Left ventricle myocardium superior (tissue), 1 donor: ENCODE measurements around the gene MARCHF3. TPM values are rescaled to one million over a fixed set of nuclear protein-coding genes. Genes with fewer than 3 reads are reported as not detected.
"Not testable (repeated sequence)": the region's sequence is repeated elsewhere in the genome, so short reads cannot be mapped to it uniquely, and the experiment has no call there.

Experiments used
- ATAC-seq: fragments of 200-7000 bp; cut with Tn5 transposase; one replicate; pipeline ENCODE4 v1.9.1; 2020; ENCODE audit warnings: mild to moderate bottlenecking, moderate library complexity
- DNase-seq: peaks from one replicate; pipeline ENCODE4 v3.0.0-alpha.2; 2020
- intact Hi-C: fragments of 100-400 bp; cut with micrococcal nuclease; formaldehyde crosslinking; loops from one replicate; pipeline ENCODE4 v1.11.0; 2022
- total RNA-seq: library from RNA; stranded (reverse); fragmentation: NEBNext Ultra II Directional; extraction: Animal tissue kit (Norgen Biotek cat#: 25700); gene quantifications from one replicate; pipeline ENCODE4 v1.2.1, GENCODE V29; 2021
- donor health status: DM: no; HTN: yes; CAD: no; lungs with severe emphysema.

The MARCHF3 gene
- total RNA-seq, 1 donor from 2014 or later: 25.0 TPM

DNA sequence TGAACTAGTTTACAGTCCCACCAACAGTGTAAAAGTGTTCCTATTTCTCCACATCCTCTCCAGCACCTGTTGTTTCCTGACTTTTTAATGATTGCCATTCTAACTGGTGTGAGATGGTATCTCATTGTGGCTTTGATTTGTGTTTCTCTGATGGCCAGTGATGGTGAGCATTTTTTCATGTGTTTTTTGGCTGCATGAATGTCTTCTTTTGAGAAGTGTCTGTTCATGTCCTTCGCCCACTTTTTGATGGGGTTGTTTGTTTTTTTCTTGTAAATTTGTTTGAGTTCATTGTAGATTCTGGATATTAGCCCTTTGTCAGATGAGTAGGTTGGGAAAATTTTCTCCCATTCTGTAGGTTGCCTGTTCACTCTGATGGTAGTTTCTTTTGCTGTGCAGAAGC is 126.0 kb downstream of the MARCHF3 start:
- DNase-seq, ATAC-seq, intact Hi-C loops: not testable (repeated sequence)

DNA sequence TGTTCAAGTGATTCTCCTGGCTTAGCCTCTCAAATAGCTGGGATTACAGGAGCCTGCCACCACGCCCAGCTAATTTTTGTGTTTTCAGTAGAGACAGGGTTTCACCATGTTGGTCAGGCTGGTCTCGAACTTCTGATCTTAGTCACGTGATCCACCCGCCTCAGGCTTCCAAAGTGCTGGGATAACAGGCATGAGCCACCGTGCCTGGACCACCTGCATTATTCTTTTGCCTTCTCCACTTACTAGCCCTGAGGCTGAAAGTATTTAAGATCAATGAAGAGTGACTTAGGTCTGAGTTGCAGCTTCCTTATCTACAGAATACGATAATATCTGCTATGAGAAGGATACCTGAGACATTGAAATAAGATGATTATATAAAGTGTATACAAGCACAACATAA is 129.6 kb downstream of the MARCHF3 start:
- DNase-seq (no peak), ATAC-seq (no peak)
- intact Hi-C loops: no loop called here

DNA sequence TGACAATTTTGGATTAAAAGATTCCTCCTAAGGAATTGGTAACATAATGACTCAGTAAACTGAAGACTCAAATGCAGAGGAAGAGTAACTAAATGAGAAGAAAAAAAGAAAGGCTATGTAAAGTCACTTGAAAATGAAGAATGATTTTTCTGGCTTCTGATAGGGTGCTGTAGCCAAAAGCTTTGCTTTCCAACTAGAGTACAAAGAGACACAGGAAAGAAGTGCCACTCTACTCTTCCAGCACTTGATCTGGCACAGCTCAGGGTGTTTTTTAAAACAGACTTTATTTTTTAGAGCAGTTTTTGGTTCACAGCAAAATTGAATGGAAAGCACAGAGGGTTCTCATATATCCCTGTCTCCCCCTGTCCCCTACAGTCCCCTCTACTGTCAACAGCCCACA is 130.9 kb downstream of the MARCHF3 start:
- ATAC-seq (no peak), DNase-seq (no peak)
- intact Hi-C loops: no loop called here

DNA sequence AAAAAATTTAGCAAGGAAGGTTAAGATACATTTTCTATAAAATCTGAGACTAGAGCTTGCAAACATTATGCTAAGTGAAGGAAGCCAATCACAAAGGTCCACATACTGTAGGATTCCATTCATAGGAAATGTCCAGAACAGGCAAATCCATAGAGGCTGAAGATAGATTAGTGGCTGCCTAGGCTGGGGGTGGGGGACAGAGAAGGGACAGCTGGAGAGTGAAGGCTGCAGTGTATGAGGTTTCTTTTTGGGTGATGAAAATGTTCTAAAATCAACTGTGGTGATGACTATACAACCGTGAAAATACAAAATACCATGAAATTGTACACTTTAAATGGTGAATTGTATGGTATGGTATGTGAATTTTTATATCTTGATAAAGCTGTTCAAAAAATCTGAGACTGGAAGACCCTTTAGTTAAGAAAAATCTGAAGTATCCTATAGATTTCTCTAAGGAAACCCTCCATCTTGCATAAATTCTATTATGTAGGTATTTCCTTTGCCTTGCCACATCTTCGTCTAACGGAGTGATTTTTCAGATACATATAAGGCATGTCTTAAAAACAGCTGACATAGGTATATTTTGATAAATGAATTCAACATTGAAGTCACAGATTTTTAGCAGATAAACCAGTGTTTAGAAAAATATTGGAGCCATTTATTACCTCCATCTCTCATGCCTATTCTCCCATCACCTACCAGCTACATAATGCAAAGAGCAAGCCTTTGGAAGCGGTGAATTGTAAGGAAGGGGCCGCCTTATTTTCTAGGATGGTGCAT is 132.3 kb downstream of the MARCHF3 start:
- intact Hi-C loops: no loop called here
- no peak for ATAC-seq
- no peak for DNase-seq

DNA sequence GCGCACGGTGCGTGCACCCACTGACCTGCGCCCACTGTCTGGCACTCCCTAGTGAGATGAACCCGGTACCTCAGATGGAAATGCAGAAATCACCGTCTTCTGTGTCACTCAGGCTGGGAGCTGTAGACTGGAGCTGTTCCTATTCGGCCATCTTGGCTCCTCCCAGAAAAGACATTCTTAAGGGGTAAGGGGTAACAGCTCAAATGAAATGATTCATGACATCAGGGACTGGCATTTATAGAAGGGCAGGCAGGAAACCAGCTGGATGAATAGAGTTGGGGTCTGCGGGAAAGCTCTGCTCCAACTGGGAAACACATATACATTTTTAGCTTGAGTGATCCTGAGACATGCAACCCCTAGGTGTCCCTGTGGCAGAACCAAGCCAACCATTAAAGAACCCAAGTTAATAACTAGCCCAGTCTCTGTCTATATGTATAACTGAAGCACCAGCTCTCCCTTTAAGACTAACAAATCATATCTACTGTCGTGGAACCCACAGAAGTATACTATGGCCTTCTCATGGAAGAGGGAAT is 134.1 kb downstream of the MARCHF3 start:
- ATAC-seq: no peak
- intact Hi-C loops: no loop called here
- no peak for DNase-seq

DNA sequence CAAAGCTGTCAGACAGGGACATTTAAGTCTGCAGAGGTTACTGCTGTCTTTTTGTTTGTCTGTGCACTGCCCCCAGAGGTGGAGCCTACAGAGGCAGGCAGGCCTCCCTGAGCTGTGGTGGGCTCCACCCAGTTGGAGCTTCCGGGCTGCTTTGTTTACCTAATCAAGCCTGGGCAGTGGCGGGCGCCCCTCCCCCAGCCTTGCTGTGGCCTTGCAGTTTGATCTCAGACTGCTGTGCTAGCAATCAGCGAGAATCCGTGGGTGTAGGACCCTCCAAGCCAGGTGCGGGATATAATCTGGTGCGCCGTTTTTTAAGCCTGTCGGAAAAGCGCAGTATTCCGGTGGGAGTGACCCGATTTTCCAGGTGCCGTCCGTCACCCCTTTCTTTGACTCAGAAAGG is 134.6 kb downstream of the MARCHF3 start:
- ATAC-seq, intact Hi-C loops, DNase-seq: not testable (repeated sequence)

DNA sequence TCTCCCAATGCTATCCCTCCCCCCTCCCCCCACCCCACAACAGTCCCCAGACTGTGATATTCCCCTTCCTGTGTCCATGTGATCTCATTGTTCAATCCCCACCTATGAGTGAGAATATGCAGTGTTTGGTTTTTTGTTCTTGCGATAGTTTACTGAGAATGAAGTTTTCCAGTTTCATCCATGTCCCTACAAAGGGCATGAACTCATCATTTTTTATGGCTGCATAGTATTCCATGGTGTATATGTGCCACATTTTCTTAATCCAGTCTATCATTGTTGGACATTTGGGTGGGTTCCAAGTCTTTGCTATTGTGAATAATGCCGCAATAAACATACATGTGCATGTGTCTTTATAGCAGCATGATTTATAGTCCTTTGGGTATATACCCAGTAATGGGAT is 139.9 kb downstream of the MARCHF3 start:
- ATAC-seq, DNase-seq, intact Hi-C loops: not testable (repeated sequence)

DNA sequence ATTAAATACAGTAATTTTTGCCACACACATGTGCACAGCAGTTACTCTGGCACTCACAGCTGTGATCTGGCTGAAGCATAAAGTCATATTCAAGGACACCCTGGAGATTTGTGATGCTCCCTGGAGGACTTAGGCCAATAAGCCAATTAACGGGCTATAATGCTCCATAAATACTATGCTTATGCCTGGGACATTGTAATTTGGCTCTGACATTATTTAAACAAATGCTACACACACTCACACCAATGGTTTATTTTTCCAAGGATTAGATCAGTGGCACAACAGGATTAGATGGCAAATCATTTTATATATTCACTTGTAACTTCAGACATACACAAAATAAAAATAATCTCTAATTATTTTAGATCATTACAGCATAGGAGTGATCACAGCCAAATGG is 142.2 kb downstream of the MARCHF3 start:
- intact Hi-C loops: no loop called here
- DNase-seq (no peak), ATAC-seq (no peak)

DNA sequence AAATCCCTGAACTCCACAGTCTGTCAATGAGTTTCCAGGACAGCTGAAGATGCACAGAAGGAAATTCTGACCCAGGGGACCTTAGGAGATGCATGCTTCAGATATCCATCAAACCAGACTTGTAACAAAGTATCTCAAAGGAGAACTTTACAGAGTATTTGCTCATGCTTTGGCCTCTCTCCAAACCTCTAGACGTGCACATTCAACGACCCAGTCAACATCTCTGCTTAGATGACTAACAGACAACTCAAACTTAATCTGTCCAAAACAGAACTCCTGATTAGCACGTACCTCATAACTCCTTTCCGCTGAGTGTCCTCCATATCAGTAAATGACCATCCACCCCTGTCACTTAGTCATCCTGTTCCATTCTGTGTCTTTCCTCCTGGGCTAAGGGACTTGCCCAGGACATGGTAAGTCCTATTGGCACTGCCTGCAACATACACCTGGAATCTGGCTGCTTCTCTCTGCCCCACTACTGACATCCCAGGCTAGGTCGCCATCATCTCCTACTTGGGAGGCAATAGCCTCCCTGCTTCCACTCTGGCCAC is 146.0 kb downstream of the MARCHF3 start:
- no peak for DNase-seq
- intact Hi-C loops: no loop called here
- peak; percentile 63 for ATAC-seq

DNA sequence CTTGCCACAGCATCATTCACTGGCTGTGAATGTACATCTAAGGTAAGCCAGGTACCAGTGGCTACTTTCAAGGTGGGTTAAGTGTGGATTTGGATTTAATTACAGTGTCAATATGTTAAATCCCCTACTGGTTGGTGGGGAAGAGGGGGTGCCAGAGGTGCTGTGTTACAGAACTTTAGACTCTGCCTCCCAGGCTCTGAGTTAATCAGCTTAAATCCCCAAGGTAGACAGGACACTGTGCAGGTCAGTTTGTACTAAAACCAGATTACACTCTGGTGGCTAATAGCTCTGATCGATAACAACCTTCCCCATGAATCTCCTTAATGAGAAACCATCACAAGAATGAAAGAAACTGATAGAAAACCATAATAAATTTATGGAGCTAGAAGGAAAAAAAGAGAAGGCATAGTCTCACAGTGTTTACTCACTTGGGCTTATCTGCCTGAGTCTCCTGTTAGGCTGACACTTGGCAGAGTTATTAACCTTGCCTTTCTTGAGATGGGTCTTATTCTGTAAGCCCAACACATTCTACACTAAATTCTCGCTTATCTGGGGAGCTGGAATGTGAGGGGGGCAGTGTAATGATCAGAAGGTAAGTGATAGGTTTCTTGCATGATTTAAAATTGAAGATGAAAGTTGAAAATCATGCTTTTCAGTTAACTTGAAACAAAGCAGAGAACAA is 146.7 kb downstream of the MARCHF3 start:
- DNase-seq: no peak
- intact Hi-C loops: no loop called here
- ATAC-seq: no peak

DNA sequence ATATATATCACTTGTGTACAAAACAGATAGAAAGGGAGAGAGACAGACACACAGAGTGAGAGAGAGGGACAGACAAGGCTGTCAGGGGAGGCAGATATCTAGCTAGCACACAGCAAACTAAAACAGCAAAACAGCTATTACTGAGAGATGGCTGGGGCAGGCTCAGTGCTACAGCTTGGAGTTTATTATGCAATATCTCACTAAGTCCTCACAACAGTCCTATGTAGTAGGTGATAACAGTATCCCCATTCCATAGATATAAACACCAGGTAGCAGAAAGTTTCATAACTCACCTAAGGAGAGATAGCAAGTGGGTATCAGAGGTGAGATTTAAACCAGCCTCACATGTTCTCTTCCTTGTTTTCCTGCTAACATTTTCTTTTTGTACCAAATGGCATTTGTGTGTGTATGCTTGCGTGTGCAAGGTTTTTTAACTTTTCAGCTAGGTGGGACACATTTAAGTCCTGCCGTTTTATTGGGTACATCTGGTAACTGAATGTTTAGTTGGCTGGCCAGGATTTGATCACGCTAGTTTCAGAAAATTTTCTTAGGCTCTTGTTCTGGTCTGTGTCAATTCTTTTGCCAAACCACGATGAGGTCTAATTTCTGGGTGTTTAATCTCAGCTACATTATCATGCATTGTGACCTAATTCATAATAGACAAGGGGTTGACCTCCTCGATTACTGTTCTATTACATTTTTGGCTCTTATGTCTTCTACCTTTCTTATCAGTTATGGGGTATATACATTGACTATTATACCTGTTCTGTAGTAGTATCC is 148.3 kb downstream of the MARCHF3 start:
- ATAC-seq: no peak
- DNase-seq: no peak
- intact Hi-C loops: no loop called here

DNA sequence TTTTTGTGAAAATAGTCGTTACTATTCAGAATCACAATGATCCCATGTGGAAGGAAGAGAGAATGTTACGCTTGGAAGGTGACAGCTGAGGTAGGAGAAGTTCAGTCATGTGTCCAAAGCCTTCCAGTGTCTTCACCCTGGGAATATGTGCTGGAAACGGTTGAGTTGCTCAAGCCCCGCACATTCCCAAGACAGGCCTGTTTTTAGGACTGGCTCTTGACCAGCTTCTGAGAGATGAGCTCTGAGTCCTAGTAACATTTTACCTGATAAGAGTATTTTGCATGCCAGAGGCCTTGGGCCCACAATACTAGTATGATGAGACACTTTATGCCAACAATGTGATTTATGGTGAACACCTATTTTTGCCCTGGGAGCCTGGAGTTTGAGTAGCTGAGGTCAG is 151.7 kb downstream of the MARCHF3 start:
- intact Hi-C loops: no loop called here
- DNase-seq: no peak
- peak; percentile 30 for ATAC-seq

DNA sequence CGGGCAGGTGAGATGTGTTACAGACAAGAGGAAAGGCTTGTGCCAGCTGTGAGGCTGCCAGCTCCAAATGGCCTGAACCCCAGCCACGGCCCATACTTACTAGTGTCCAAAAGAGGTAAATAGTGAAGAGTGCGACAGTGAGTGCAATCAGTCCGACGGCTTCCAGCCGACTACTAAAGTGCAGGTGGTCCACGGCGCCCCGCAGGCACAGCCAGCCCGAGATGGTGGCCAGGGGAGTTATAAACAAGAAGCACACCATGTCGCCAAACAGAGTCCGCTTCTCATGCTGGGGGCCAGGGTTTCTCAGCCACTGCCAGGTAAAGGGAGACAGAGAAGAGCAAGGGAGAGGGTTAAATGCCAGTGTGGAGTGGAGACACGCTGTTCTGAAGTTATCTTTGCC is 152.3 kb downstream of the MARCHF3 start:
- DNase-seq (no peak), ATAC-seq (peak; percentile 19)
- intact Hi-C loops: no loop called here

DNA sequence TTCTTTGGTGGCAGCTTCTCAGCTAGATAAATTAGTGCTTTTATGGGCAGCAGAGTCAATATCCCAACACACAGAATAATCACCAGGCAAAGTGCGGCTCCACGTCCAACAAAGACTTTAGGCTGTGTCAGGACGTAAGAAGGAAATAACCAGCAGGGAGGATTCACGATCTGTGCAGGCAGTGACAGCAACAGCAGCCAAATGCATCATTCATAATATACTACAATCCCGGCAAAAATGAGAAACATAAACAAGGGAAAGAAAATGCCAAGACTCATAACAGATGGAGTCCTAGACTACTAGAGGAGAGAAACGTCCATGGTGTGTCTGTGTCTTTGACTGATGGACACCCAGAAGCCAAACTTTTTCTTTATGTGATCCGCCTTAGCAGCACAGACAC is 152.8 kb downstream of the MARCHF3 start:
- intact Hi-C loops: no loop called here
- DNase-seq (no peak), ATAC-seq (no peak)

DNA sequence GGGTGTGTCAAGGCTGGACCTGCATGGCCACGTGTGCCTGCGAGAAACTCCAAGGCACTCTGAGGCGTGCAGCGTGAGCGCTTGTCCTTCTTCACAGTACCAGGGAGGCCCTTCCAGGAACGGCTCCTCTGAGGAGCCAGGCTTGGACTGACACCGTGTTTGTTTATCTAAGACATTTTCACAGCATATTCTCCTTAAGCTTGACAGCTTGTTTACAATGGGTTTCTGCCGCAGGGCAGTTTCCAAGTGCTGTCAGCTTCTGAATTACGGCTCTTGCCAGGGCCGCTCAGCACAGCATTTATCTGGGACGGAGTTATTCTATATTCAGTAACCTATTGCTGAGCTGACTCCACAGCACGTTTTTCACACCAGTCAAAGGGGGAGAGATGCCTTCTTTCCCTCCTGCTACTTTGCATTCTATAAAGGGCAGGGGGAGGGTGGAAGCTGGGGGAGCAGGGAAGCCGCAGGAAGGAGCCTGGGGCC is 155.0 kb downstream of the MARCHF3 start:
- intact Hi-C loops: no loop called here
- DNase-seq (no peak), ATAC-seq (peak; percentile 70)

DNA sequence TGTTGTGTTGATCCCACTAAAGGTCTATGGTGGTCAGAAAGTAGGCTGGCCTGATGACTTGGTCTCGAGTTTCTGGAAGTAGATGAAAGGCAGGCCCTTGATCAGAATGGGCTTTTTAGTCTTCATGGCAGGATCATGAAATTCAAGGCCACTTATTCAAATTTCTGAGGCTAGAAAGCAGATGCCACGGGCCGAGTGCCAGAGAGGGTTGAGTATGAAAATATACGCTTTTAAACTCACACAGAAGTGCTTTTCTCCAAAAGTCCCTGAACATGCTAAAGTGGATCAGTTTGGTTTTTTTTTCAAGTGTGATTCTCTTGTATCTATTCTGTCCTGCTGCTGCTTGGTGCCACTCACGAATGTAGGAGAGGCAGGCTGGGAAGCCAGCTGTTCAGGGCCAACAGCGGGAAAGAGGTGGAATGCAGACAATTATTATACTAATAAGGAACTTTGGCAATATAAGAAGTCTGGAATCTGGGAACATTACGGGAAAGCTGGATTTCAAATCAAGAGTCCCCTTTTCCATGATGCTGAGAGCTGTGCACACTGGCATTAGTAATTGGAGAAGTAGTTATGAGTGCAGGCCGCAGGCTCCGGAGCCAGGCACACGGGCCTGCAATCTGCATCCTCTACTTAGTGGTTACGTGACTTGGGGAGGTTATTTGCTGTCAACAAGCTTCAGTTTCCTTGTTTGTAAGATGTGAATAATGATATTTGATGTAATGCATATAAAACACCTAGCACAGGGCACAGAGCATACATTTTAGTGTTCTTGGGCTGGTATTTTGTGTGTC is 157.6 kb downstream of the MARCHF3 start:
- DNase-seq (no peak), ATAC-seq (no peak)
- intact Hi-C loops: no loop called here

DNA sequence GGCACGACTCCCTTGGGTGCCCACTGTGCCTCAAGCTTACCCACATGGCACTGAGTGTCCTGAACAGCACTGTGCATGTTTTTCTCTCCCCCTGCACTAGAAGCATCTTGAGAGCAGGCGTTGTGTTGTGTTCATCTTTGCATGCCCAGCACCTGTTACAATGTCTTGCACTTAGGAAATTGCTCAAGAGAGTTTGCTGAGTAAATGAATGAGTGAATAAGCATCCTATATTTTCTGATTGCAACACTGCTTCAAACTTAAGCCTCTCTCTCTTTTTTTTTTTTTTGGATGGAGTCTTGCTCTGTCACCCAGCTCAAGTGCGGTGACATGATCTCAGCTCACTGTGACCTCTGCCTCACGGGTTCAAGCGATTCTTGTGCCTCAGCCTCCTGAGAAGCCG is 158.9 kb downstream of the MARCHF3 start:
- DNase-seq (no peak), ATAC-seq (no peak)
- intact Hi-C loops: no loop called here

DNA sequence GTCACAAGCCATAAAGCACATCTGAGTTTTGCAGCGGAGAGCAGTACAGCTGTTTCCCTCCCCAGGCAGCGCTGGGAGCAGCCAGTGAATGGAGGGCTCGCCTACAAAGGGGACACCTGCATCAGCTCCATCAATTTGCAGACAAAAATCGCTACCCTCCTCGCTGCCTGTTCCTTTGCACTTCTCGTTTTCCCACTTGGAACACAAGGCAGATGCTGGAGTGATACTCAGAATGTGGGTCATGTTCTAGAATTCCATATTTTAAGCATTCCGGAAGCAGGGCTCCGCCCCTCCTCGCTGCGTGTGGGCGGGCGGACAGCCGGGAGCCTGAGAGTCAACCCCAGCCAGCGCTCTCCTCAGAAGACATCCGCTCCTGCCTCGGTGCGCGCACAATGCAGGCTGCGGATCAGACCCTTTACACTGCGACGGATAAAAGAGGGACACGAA is 161.3 kb downstream of the MARCHF3 start:
- ATAC-seq: peak; percentile 72
- intact Hi-C loops: no loop called here
- peak; percentile 66 for DNase-seq
